GM18511 (cell line): ENCODE measurements around the gene YBEY.

Experiments
- ATAC-seq: cut with Tn5 transposase; IDR thresholded peaks from one replicate; pipeline ENCODE4 v1.9.1; 2021; ENCODE audit warnings: mild to moderate bottlenecking, moderate library complexity; ENCODE audit not compliant: unreplicated experiment

YBEY gene

GRCh38 chr21:46325073-46325912 is 39.2 kb downstream of the YBEY start:
- ATAC-seq, result no peak

- ATAC-seq, result no peak
Measured at GRCh38 chr21:46326110-46326703, 40.1 kb downstream of the YBEY start.

GRCh38 chr21:46327711-46328110 is 41.6 kb downstream of the YBEY start:
- ATAC-seq, result no peak

GRCh38 chr21:46328151-46328550 is 42.0 kb downstream of the YBEY start:
- ATAC-seq, result no peak

- no peak for ATAC-seq
Measured at GRCh38 chr21:46329796-46330195, 43.7 kb downstream of the YBEY start.

GRCh38 chr21:46334351-46335140 is 48.4 kb downstream of the YBEY start:
- ATAC-seq, result no peak

- ATAC-seq, result no peak
Measured at GRCh38 chr21:46336603-46337002, 50.5 kb downstream of the YBEY start.

- no peak for ATAC-seq
Measured at GRCh38 chr21:46340998-46341397, 54.9 kb downstream of the YBEY start.

- no peak for ATAC-seq
Measured at GRCh38 chr21:46344219-46344915, 58.2 kb downstream of the YBEY start.

- no peak for ATAC-seq
Measured at GRCh38 chr21:46345861-46346260, 59.7 kb downstream of the YBEY start.

- no peak for ATAC-seq
Measured at GRCh38 chr21:46346296-46347202, 60.4 kb downstream of the YBEY start.

- ATAC-seq, result no peak
Measured at GRCh38 chr21:46347203-46347550, 61.0 kb downstream of the YBEY start.
